IPS-18c (cell line): ENCODE measurements around the gene C6.

ENCODE experiments used
- H3K4me3 ChIP-seq: 2 replicates; pipeline ENCODE4 v1.7.0; 2013; ENCODE audit warnings: low read depth, mild to moderate bottlenecking, low read length, moderate library complexity; ENCODE audit not compliant: insufficient read depth
- H3K9me3 ChIP-seq: one replicate; pipeline ENCODE4 v1.6.1; 2013; ENCODE audit warnings: mild to moderate bottlenecking, low read length, moderate library complexity; ENCODE audit not compliant: control insufficient read depth, insufficient read depth

C6 gene

GRCh38 chr5:41094871-41095270 is 118.5 kb downstream of the C6 start:
- no peaks in the 10 kb centered on the region for H3K9me3 ChIP-seq
- no peak overlapping the region for H3K4me3 ChIP-seq

DNA sequence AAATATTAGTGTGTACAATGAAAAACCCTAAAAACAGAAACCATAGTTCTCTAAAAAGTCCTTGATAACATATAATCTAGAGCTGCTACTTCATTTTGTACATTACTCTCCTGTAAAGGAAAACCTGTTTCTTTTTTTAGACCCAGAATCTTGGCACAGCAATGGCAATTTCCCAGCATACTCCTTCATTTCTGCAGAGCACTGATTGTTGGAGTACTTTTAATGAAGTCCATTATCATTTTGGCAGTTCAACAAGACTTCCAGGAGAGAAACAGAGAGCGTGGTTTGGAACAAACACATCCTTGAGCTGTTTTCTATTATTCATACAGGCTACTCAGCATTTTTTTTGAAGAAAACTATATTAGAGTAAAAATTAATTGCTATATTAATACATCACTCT is 119.5 kb downstream of the C6 start:
- no peaks in the 10 kb centered on the region for H3K9me3 ChIP-seq

More for the DNA sequence above, 119.5 kb downstream of the C6 start:
- H3K4me3 ChIP-seq, result no peak overlapping the region
